Rectal smooth muscle tissue (tissue), 1 donor: Measurements from ENCODE around the gene TEX19.

Experiments
- H3K27ac ChIP-seq: one replicate; pipeline ENCODE4 v1.7.0; 2013; ENCODE audit warnings: low read depth, low read length, inconsistent platforms
- H3K27me3 ChIP-seq: one replicate; pipeline ENCODE4 v1.7.0; 2013; ENCODE audit warnings: low read length; ENCODE audit not compliant: control insufficient read depth, insufficient read depth
- H3K36me3 ChIP-seq: one replicate; pipeline ENCODE4 v1.7.0; 2013; ENCODE audit warnings: low read length; ENCODE audit not compliant: control insufficient read depth, insufficient read depth
- H3K4me1 ChIP-seq: one replicate; pipeline ENCODE4 v1.7.0; 2013; ENCODE audit warnings: low read length; ENCODE audit not compliant: control insufficient read depth, insufficient read depth
- H3K4me3 ChIP-seq: one replicate; pipeline ENCODE4 v1.7.0; 2013; ENCODE audit warnings: low read length
- H3K9ac ChIP-seq: one replicate; pipeline ENCODE4 v1.7.0; 2013; ENCODE audit warnings: low read length

The TEX19 gene

GRCh38 chr17:82384051-82384729, 25.1 kb downstream of the TEX19 start:
- Histone ChIP-seq H3K36me3 (no peaks in the 10 kb centered on the region), H3K4me3 (no peak overlapping the region), H3K27ac (no peak overlapping the region), H3K27me3 (peaks cover 32% of the 10 kb centered on the region), H3K9ac (no peak overlapping the region), H3K4me1 (no peaks in the 10 kb centered on the region)

GRCh38 chr17:82384730-82385481, 25.9 kb downstream of the TEX19 start:
- Histone ChIP-seq H3K27me3 (peaks cover 32% of the 10 kb centered on the region), H3K27ac (no peak overlapping the region), H3K4me1 (no peaks in the 10 kb centered on the region), H3K36me3 (no peaks in the 10 kb centered on the region), H3K9ac (no peak overlapping the region), H3K4me3 (no peak overlapping the region)

- Histone ChIP-seq H3K36me3 (no peaks in the 10 kb centered on the region), H3K27me3 (peaks cover 32% of the 10 kb centered on the region), H3K9ac (no peak overlapping the region), H3K27ac (no peak overlapping the region), H3K4me3 (no peak overlapping the region), H3K4me1 (no peaks in the 10 kb centered on the region)
These were observed 26.7 kb downstream of the TEX19 start for GRCh38 chr17:82385559-82386254.

- Histone ChIP-seq H3K9ac (no peak overlapping the region), H3K4me1 (no peaks in the 10 kb centered on the region), H3K27me3 (peaks cover 32% of the 10 kb centered on the region), H3K36me3 (no peaks in the 10 kb centered on the region), H3K4me3 (no peak overlapping the region), H3K27ac (no peak overlapping the region)
These were observed 27.3 kb downstream of the TEX19 start for GRCh38 chr17:82386255-82386831.

GRCh38 chr17:82386881-82387704, 28.0 kb downstream of the TEX19 start:
- Histone ChIP-seq H3K4me3 (no peak overlapping the region), H3K9ac (no peak overlapping the region), H3K36me3 (no peaks in the 10 kb centered on the region), H3K27ac (no peak overlapping the region), H3K27me3 (peaks cover 30% of the 10 kb centered on the region), H3K4me1 (no peaks in the 10 kb centered on the region)

- Histone ChIP-seq H3K4me1 (no peaks in the 10 kb centered on the region), H3K9ac (no peak overlapping the region), H3K36me3 (no peaks in the 10 kb centered on the region), H3K27ac (no peak overlapping the region), H3K4me3 (no peak overlapping the region), H3K27me3 (peaks cover 30% of the 10 kb centered on the region)
These were observed 28.7 kb downstream of the TEX19 start for GRCh38 chr17:82387705-82388106.

- no peaks in the 10 kb centered on the region for H3K4me1 ChIP-seq
- H3K27ac ChIP-seq: no peak overlapping the region
- H3K36me3 ChIP-seq: no peaks in the 10 kb centered on the region
- H3K27me3 ChIP-seq: peaks cover 30% of the 10 kb centered on the region
- H3K4me3 ChIP-seq: no peak overlapping the region
- no peak overlapping the region for H3K9ac ChIP-seq
These were observed 29.3 kb downstream of the TEX19 start for GRCh38 chr17:82388223-82388921.

- Histone ChIP-seq H3K36me3 (no peaks in the 10 kb centered on the region), H3K9ac (no peak overlapping the region), H3K27me3 (peaks cover 27% of the 10 kb centered on the region), H3K27ac (no peak overlapping the region), H3K4me3 (no peak overlapping the region), H3K4me1 (no peaks in the 10 kb centered on the region)
These were observed 29.9 kb downstream of the TEX19 start for GRCh38 chr17:82388922-82389283.

- Histone ChIP-seq H3K9ac (no peak overlapping the region), H3K4me1 (no peaks in the 10 kb centered on the region), H3K36me3 (no peaks in the 10 kb centered on the region), H3K27me3 (peaks cover 25% of the 10 kb centered on the region), H3K27ac (no peak overlapping the region), H3K4me3 (no peak overlapping the region)
These were observed 30.3 kb downstream of the TEX19 start for GRCh38 chr17:82389379-82389778.

- peaks cover 17% of the 10 kb centered on the region for H3K27me3 ChIP-seq
- H3K9ac ChIP-seq: no peak overlapping the region
- H3K27ac ChIP-seq: no peak overlapping the region
- H3K4me1 ChIP-seq: no peaks in the 10 kb centered on the region
- H3K36me3 ChIP-seq: no peaks in the 10 kb centered on the region
- no peak overlapping the region for H3K4me3 ChIP-seq
These were observed 31.2 kb downstream of the TEX19 start for GRCh38 chr17:82390015-82390859.
